ENCODE data around the gene PRCP.

- TF ChIP-seq POLR2A (IDR thresholded peaks at IDR 0.05; ENCODE audit: low read depth, low read length): no peak
- no peak for TF ChIP-seq TAF1 (IDR thresholded peaks at IDR 0.05; ENCODE audit: borderline replicate concordance, low read depth, low read length)
- no peak for TF ChIP-seq POLR2AphosphoS5 (IDR thresholded peaks at IDR 0.05; ENCODE audit: low read depth, low read length)
Measured at GRCh38 chr11:82792319-82792718, 107.9 kb downstream of the PRCP start.
